ENCODE results near the gene N4BP2L1.

DNA sequence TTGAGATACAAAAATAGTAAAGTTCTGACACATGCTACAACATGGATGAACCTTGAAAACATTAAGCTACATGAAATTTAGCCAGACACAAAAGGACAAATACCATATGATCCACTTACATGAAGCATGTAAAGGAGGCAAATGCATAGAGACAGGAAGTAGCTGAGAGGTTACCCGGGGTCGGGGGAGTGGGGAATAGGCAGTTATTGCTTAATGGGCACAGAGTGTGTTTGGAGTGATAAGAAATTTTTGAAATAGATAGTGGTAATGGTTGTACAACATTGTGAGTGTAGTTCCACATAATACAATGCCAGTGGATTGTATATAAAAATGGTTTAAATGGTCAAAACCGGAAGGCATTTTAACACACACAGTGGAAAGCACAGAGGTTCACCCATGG lies 4.3 kb downstream of the N4BP2L1 start:
- TF ChIP-seq, protein P1, sequence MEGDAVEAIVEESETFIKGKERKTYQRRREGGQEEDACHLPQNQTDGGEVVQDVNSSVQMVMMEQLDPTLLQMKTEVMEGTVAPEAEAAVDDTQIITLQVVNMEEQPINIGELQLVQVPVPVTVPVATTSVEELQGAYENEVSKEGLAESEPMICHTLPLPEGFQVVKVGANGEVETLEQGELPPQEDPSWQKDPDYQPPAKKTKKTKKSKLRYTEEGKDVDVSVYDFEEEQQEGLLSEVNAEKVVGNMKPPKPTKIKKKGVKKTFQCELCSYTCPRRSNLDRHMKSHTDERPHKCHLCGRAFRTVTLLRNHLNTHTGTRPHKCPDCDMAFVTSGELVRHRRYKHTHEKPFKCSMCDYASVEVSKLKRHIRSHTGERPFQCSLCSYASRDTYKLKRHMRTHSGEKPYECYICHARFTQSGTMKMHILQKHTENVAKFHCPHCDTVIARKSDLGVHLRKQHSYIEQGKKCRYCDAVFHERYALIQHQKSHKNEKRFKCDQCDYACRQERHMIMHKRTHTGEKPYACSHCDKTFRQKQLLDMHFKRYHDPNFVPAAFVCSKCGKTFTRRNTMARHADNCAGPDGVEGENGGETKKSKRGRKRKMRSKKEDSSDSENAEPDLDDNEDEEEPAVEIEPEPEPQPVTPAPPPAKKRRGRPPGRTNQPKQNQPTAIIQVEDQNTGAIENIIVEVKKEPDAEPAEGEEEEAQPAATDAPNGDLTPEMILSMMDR (conservative IDR thresholded peaks at IDR 0.05; ENCODE audit: low read length) = no peak
- TF ChIP-seq EZH2phosphoT487 (IDR thresholded peaks at IDR 0.05; ENCODE audit: borderline replicate concordance, low read depth, low read length) = no peak

All from OCI-LY7 (cell line).